ENCODE measurements around the gene IQGAP3.

Gene IQGAP3

DNA sequence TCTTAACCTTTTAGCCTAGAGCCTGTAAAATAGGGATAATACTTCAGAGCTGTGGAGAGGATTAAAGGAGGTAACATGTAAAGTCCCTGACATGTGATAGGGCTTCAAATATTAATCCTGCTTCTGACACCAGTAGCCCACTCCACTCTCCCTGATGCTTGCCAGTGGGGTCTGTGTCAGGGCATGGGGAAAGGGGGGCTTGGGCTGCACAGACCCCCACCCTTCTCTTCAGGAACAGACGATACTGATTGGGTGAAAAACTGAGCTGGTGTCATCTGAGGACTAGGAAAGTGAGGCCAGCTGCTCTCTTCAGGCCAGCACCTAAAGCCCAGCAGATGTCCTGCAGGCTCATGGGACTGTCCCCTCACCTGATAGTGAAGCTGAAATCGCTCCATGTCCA lies 44.8 kb downstream of the IQGAP3 start:
- no peak for DNase-seq (ENCODE audit: low read depth)
- no peak overlapping the region for H3K4me3 ChIP-seq (ENCODE audit: control insufficient read depth, low read depth, low read length)
- TF ChIP-seq, protein P1, sequence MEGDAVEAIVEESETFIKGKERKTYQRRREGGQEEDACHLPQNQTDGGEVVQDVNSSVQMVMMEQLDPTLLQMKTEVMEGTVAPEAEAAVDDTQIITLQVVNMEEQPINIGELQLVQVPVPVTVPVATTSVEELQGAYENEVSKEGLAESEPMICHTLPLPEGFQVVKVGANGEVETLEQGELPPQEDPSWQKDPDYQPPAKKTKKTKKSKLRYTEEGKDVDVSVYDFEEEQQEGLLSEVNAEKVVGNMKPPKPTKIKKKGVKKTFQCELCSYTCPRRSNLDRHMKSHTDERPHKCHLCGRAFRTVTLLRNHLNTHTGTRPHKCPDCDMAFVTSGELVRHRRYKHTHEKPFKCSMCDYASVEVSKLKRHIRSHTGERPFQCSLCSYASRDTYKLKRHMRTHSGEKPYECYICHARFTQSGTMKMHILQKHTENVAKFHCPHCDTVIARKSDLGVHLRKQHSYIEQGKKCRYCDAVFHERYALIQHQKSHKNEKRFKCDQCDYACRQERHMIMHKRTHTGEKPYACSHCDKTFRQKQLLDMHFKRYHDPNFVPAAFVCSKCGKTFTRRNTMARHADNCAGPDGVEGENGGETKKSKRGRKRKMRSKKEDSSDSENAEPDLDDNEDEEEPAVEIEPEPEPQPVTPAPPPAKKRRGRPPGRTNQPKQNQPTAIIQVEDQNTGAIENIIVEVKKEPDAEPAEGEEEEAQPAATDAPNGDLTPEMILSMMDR (IDR thresholded peaks at IDR 0.05; ENCODE audit: control insufficient read depth, insufficient read depth, low read depth, low read length, missing control alignments), result no peak

DNA sequence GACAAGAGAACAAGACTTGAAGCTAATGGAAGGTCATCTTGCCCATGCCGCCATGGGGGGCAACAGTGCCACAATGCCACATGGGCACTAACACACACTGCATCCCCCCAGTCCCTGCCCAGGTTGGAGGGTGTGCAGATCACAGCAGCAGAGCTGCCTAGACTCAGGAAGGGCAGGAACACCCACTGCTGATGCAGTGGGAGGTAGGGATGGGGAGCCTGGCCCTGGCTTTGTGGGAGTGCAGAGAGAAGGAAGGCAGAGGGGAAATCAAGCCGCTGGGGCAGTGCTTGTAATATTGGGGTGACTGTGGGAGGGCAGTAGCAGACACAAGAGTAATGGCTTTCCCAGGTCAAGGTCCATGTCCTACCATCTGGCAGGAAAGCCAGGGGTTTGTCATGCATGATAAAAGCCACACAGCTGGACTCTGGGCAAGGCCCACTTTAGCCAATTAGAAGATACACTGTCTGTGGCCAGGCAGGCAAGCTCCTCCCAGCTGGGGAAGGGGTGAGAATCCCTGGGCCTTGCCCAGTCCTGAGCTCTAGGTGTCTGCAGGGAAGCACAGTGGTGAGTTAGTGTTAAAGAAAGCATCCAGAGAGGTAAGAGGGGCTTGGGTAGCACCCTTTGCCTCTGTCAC lies 46.4 kb downstream of the IQGAP3 start:
- TF ChIP-seq, protein P1 (IDR thresholded peaks at IDR 0.05; ENCODE audit: control insufficient read depth, insufficient read depth, low read depth, low read length, missing control alignments), result no peak
- DNase-seq (ENCODE audit: low read depth), result no peak
- no peak overlapping the region for H3K4me3 ChIP-seq (ENCODE audit: control insufficient read depth, low read depth, low read length)

DNA sequence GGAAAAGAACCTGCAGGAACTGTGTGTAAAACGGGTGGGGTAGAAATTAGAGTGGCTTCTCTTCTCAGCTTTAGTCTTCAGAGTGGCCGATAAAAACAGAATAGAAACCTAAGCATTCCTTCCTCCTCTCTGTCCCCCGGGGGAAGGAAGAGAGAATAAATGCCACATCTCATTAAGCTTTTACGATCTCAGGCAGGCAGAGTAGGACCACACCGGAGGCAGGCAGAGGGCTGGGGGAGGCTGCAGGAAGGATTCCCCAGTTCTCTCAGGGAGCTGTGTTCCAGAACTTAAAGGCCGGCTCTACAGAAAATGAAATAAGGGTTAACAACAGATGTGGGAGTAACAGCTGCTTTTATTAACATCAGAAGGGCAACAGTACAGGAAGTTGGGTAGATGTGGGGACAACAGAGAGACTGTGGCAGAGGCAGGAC lies 47.3 kb downstream of the IQGAP3 start:
- TF ChIP-seq, protein P1 (IDR thresholded peaks at IDR 0.05; ENCODE audit: control insufficient read depth, insufficient read depth, low read depth, low read length, missing control alignments), result no peak
- no peak overlapping the region for H3K4me3 ChIP-seq (ENCODE audit: control insufficient read depth, low read depth, low read length)
- no peak for DNase-seq (ENCODE audit: low read depth)

DNA sequence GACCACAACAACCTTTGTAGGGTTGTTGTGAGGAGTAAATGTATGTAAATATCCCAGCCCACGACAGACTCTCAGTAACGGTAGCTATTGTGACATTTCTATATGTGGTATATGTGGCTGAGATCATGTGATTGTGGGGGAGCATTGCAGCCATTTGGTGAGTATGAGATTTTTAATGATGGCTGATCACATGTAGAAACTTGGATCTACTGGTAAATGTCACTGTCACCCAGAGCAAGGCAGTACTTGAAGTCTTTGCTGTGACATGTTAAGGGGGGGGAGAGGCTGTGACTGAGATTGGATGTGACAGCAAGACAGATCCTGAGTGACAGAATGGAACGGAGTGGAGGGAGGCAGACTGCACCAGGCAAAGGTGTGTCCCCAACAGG lies 47.9 kb downstream of the IQGAP3 start:
- DNase-seq (ENCODE audit: low read depth), result no peak
- H3K4me3 ChIP-seq (ENCODE audit: control insufficient read depth, low read depth, low read length), result no peak overlapping the region
- TF ChIP-seq, protein P1 (IDR thresholded peaks at IDR 0.05; ENCODE audit: control insufficient read depth, insufficient read depth, low read depth, low read length, missing control alignments), result no peak

DNA sequence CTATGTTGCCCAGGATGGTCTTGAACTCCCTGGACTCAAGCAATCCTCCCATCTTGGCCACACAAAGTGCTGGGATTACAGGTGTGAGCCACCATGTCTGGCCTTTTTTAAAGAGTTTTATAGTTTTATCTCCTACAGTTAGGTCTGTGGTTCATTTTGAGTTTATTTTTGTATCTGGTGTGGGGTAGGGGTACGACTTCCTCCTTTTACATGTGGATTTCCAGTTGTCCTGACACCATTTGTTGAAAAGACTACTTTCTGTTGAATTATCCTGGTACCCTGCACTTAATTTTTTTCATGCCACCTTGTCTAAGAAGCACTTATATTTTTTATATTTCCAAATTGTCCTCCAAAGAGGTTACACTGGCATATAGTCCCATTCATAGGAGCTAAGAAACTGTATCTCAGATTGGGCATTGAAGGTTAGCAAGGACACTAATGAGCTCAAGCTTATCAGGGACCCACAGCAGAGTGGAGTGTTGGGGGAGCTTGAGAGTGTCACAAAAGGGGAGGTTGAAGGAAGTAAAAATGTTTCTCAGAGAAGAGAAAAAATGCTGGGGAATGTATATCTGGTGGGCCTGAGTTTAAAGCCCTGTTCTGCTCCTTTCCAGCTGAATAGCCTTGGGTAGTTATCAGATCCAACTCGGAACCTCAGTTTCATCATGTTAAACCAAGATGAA lies 48.4 kb downstream of the IQGAP3 start:
- no peak for DNase-seq (ENCODE audit: low read depth)
- TF ChIP-seq, protein P1 (IDR thresholded peaks at IDR 0.05; ENCODE audit: control insufficient read depth, insufficient read depth, low read depth, low read length, missing control alignments), result no peak
- no peak overlapping the region for H3K4me3 ChIP-seq (ENCODE audit: control insufficient read depth, low read depth, low read length)

DNA sequence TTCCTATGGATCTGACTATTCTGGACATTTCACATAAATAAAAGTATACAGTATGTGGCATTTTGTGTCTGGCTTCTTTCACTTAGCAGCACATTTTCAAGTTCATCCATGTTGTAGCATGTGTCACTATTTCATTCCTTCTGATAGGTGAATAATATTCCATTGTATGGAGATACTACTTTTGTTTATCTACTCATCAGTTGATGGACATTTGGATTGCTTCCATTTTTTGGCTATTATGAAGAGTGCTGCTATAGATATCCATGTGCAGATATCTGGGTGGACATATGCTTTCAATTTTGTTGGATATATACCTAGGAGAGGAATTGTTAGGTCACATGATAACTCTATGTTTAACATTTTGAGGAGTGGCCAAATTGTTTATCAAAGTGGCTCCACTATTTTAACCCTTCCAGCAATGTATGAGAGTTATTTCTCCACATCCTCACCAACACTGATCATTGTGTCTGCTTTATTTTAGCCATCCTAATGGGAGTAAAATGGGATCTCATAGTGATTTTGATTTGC lies 49.9 kb downstream of the IQGAP3 start:
- no peak overlapping the region for H3K4me3 ChIP-seq (ENCODE audit: control insufficient read depth, low read depth, low read length)
- DNase-seq (ENCODE audit: low read depth), result no peak
- TF ChIP-seq, protein P1 (IDR thresholded peaks at IDR 0.05; ENCODE audit: control insufficient read depth, insufficient read depth, low read depth, low read length, missing control alignments), result no peak
